Activated B cell treated with CpG ODN at 0.5 μM for 24 hours (primary cell): ENCODE data around the gene RAB3IL1. TPM values are rescaled to one million over a fixed set of nuclear protein-coding genes. Genes with fewer than 3 reads are reported as not detected.

Source experiments
- ATAC-seq: fragments of 200-7000 bp; cut with Tn5 transposase; one replicate; pipeline ENCODE4 v1.10.0; 2021; ENCODE audit warnings: low read depth, mild to moderate bottlenecking, moderate library complexity
- CTCF ChIA-PET: fragments of 350-600 bp; sonication (Branson Sonifier 250); formaldehyde crosslinking; loops from one replicate; lab custom pipeline; 2021; ENCODE audit warnings: antibody characterized with exemption; lab: Charles Lee
- POLR2A ChIA-PET: fragments of 350-600 bp; sonication (Branson Sonifier 250); formaldehyde crosslinking; loops from one replicate; lab custom pipeline; 2021; ENCODE audit warnings: antibody characterized with exemption; lab: Charles Lee
- DNase-seq: peaks from one replicate; pipeline ENCODE4 v3.0.0; 2022
- H3K27ac Mint-ChIP-seq: one replicate; pipeline ENCODE4 v1.8.0; 2020; ENCODE audit warnings: mixed read lengths
- H3K27me3 Mint-ChIP-seq: one replicate; pipeline ENCODE4 v1.8.0; 2021; ENCODE audit warnings: mixed read lengths
- H3K36me3 Mint-ChIP-seq: one replicate; pipeline ENCODE4 v1.8.0; 2021; ENCODE audit warnings: low read depth, mixed read lengths
- H3K4me1 Mint-ChIP-seq: one replicate; pipeline ENCODE4 v1.8.0; 2021; ENCODE audit warnings: mixed read lengths
- H3K4me3 Mint-ChIP-seq: one replicate; pipeline ENCODE4 v1.8.0; 2020; ENCODE audit warnings: mild to moderate bottlenecking, mixed read lengths
- H3K9me3 Mint-ChIP-seq: one replicate; pipeline ENCODE4 v1.8.0; 2020; ENCODE audit warnings: mixed read lengths
- intact Hi-C: fragments of 100-400 bp; cut with micrococcal nuclease; formaldehyde crosslinking; loops from one replicate; pipeline ENCODE4 v1.15.1; 2024
- total RNA-seq: library from RNA; stranded (reverse); gene quantifications from 2 replicates; pipeline ENCODE4 v1.2.3, GENCODE V29; 2022
- TF ChIP-seq, protein P1 (sequence below): fragments of 200-600 bp; IDR thresholded peaks from one replicate; pipeline ENCODE4 v1.8.0; 2022; ENCODE audit warnings: antibody characterized with exemption, mild to moderate bottlenecking

RAB3IL1 gene
- total RNA-seq, 1 donor from 2014 or later: not detected

DNA sequence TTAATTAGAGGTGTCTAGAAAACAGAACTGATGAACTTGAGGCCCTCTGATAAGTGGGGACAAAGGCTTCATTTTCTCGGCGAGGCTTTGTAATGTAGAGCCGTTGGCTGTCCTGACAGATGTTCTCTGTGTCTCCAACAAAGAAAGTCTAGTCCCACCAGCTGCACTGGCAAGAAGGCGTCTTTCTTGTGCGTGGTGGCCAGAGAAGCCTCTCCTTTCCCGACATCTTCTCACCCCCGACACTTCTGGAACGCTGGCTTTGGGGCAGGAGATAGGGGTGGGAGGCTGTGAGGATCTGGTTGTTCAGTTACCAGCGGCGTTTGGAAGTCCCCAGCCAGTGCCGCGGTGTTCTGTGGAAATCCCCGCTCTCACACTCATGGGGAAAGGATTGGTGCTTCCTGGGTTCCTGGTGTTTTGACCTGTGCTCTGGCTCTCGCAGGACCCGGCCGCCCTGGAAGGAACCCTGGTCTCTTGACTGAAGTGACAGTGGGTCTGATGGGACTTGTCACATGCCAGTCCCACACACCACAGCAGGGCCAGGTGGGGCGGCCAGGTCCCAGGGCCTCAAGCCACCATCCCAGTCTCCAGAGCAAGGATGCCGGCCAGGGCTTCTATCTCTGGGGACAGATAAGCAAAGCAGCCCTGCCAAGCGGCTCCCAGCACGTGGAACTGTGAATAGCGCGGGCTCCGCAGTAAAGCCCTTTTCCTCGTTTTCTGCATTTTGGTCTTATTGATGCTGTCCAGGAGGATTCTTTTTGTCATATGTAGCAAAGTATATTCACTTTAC, 66.1 kb downstream of the RAB3IL1 start:
- H3K4me1 Mint-ChIP-seq: no peaks in the 10 kb centered on the region
- H3K36me3 Mint-ChIP-seq: no peaks in the 10 kb centered on the region
- no peak overlapping the region for H3K4me3 Mint-ChIP-seq
- H3K9me3 Mint-ChIP-seq: no peaks in the 10 kb centered on the region
- ATAC-seq: no peak
- DNase-seq: no peak
- no peaks in the 10 kb centered on the region for H3K27me3 Mint-ChIP-seq
- no peak overlapping the region for H3K27ac Mint-ChIP-seq
- CTCF ChIA-PET: no interaction called here
- POLR2A ChIA-PET: no interaction called here
- intact Hi-C loops: no loop called here
- TF ChIP-seq, protein P1, sequence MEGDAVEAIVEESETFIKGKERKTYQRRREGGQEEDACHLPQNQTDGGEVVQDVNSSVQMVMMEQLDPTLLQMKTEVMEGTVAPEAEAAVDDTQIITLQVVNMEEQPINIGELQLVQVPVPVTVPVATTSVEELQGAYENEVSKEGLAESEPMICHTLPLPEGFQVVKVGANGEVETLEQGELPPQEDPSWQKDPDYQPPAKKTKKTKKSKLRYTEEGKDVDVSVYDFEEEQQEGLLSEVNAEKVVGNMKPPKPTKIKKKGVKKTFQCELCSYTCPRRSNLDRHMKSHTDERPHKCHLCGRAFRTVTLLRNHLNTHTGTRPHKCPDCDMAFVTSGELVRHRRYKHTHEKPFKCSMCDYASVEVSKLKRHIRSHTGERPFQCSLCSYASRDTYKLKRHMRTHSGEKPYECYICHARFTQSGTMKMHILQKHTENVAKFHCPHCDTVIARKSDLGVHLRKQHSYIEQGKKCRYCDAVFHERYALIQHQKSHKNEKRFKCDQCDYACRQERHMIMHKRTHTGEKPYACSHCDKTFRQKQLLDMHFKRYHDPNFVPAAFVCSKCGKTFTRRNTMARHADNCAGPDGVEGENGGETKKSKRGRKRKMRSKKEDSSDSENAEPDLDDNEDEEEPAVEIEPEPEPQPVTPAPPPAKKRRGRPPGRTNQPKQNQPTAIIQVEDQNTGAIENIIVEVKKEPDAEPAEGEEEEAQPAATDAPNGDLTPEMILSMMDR: no peak

DNA sequence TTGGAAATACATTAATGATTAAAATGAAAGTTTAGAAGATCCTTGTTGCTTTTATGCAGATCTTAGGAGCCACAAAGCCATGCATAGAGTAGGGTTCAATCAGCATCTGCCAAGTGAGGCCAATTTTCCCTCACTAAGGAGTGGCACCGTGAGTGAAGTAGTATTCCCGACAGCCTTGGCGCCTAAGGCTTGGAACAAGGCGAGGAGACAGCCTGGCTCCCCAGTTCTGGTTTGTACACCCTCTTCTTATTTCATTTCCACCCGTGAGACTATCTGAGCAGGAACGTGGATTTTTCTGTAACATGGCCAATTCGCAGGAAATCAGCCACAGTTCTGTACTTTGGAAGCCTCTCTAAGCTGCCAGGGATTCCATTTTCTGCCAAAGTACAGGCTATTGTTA, 66.7 kb downstream of the RAB3IL1 start:
- Mint-ChIP-seq H3K4me3 (no peak overlapping the region), H3K4me1 (no peaks in the 10 kb centered on the region), H3K27ac (no peak overlapping the region), H3K9me3 (no peaks in the 10 kb centered on the region), H3K27me3 (no peaks in the 10 kb centered on the region), H3K36me3 (no peaks in the 10 kb centered on the region)
- ATAC-seq (no peak), DNase-seq (no peak)
- intact Hi-C loops: no loop called here
- ChIA-PET CTCF (no interaction called here), POLR2A (no interaction called here)
- TF ChIP-seq, protein P1: no peak

DNA sequence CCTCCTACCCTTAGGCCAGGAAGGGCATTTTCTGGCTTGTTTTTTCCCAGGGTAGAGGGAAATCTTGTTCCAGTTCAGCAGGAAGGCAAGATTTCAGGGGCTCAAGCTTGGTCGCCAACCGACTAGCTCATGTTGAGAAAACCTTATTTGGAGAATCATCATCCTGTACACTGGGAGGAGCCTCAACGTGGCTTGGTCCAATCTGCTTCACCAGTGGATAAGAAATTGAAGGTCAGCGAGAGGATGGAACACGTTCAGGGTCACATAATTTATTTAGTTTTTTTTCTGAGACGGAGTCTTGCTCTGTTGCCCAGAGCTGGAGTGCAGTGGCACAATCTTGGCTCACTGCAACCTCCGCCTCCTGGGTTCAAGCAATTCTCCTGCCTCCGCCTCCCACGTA, 68.7 kb downstream of the RAB3IL1 start:
- TF ChIP-seq, protein P1: no peak
- intact Hi-C loops: no loop called here
- Mint-ChIP-seq H3K27ac (no peak overlapping the region), H3K27me3 (no peaks in the 10 kb centered on the region), H3K4me3 (no peak overlapping the region), H3K9me3 (no peaks in the 10 kb centered on the region), H3K4me1 (no peaks in the 10 kb centered on the region), H3K36me3 (no peaks in the 10 kb centered on the region)
- no peak for ATAC-seq
- DNase-seq: no peak
- POLR2A ChIA-PET: no interaction called here
- CTCF ChIA-PET: no interaction called here

DNA sequence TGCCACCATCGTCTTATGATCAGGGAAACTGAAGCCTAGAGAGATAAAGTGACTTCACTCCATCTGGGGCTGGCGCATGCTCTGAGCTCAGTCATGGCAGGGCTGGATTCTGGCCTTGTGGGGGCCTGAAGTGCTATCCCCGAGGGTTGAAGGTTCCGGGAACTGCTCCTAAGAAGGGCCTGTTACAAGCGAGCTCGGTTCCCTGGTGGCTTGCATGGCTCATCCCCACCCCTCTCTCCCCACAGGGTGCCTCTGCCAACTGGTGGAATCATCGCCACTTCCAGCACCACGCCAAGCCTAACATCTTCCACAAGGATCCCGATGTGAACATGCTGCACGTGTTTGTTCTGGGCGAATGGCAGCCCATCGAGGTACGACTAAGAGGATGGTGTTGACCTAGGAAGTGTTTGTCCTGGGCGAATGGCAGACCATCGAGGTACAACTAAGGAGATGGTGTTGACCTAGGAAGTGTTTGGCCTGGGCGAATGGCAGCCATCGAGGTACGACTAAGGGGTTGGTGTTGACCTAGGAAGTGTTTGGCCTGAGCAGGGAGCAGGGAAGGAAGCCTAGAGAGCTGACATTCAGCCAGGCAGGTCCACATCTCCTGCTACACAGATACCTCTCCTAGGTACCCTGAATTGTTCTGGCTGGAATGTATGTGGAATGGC, 69.3 kb downstream of the RAB3IL1 start:
- POLR2A ChIA-PET: no interaction called here
- intact Hi-C loops: no loop called here
- no peaks in the 10 kb centered on the region for H3K4me1 Mint-ChIP-seq

More for the DNA sequence above, 69.3 kb downstream of the RAB3IL1 start:
- DNase-seq (no peak), ATAC-seq (no peak)
- H3K9me3 Mint-ChIP-seq: no peaks in the 10 kb centered on the region
- CTCF ChIA-PET: no interaction called here
- no peak overlapping the region for H3K27ac Mint-ChIP-seq
- no peaks in the 10 kb centered on the region for H3K36me3 Mint-ChIP-seq
- TF ChIP-seq, protein P1: no peak
- H3K4me3 Mint-ChIP-seq: no peak overlapping the region
- H3K27me3 Mint-ChIP-seq: no peaks in the 10 kb centered on the region

Other genes with a start within 250 kb of the RAB3IL1 start
- not detected in 2 replicates for gene DAGLA, start 237.2 kb downstream of the RAB3IL1 start, total RNA-seq
- gene MYRF, start 164.9 kb downstream of the RAB3IL1 start, total RNA-seq: 0.78 and 1.0 TPM in 2 replicates
- 87.4 and 94.0 TPM in 2 replicates for gene TMEM258, start 125.0 kb downstream of the RAB3IL1 start, total RNA-seq
- 23.9 and 25.4 TPM in 2 replicates for gene FEN1, start 124.7 kb downstream of the RAB3IL1 start, total RNA-seq
- 19.6 and 23.3 TPM in 2 replicates for gene FADS1, start 100.6 kb downstream of the RAB3IL1 start, total RNA-seq
- 10.9 and 13.4 TPM in 2 replicates for gene FADS2, start 89.3 kb downstream of the RAB3IL1 start, total RNA-seq
- 121 and 135 TPM in 2 replicates for gene FADS3, start 26.0 kb downstream of the RAB3IL1 start, total RNA-seq
- 0.16 and 0.44 TPM in 2 replicates for gene BEST1, start 32.8 kb upstream of the RAB3IL1 start, total RNA-seq
- gene FTH1, start 50.1 kb upstream of the RAB3IL1 start, total RNA-seq: 865 and 906 TPM in 2 replicates
- gene INCENP, start 206.4 kb upstream of the RAB3IL1 start, total RNA-seq: 29.0 and 34.8 TPM in 2 replicates